ENCODE results near the gene EIF4G3. TPM values are rescaled to one million over a fixed set of nuclear protein-coding genes. Genes with fewer than 3 reads are reported as not detected.
"Not testable (repeated sequence)": the region's sequence is repeated elsewhere in the genome, so short reads cannot be mapped to it uniquely, and the experiment has no call there.

The EIF4G3 gene
- polyA plus RNA-seq, 4 donors: 61.0 to 70.8 (median 68.9) TPM

GRCh38 chr1:21117159-21117558, 59.5 kb downstream of the EIF4G3 start:
- DNase-seq (ENCODE audit: low read depth in 4 of 4, low spot score in 2 of 4): no peak

GRCh38 chr1:21115098-21115760, 61.5 kb downstream of the EIF4G3 start:
- DNase-seq (ENCODE audit: low read depth in 4 of 4, low spot score in 2 of 4): no peak

GRCh38 chr1:21114431-21114830, 62.3 kb downstream of the EIF4G3 start:
- DNase-seq (ENCODE audit: low read depth in 4 of 4, low spot score in 2 of 4): no peak

- no peak for DNase-seq (ENCODE audit: low read depth in 4 of 4, low spot score in 2 of 4)
These were observed 66.5 kb downstream of the EIF4G3 start for GRCh38 chr1:21110163-21110562.

GRCh38 chr1:21106709-21107108, 70.0 kb downstream of the EIF4G3 start:
- DNase-seq (ENCODE audit: low read depth in 4 of 4, low spot score in 2 of 4): no peak

- DNase-seq (ENCODE audit: low read depth in 4 of 4, low spot score in 2 of 4): no peak
These were observed 70.5 kb downstream of the EIF4G3 start for GRCh38 chr1:21106238-21106637.

GRCh38 chr1:21105807-21106206, 70.9 kb downstream of the EIF4G3 start:
- no peak for DNase-seq (ENCODE audit: low read depth in 4 of 4, low spot score in 2 of 4)

- no peak for DNase-seq (ENCODE audit: low read depth in 4 of 4, low spot score in 2 of 4)
These were observed 72.0 kb downstream of the EIF4G3 start for GRCh38 chr1:21104683-21105082.

GRCh38 chr1:21100481-21100921, 76.2 kb downstream of the EIF4G3 start:
- no peak for DNase-seq (ENCODE audit: low read depth in 4 of 4, low spot score in 2 of 4)

- no peak for DNase-seq (ENCODE audit: low read depth in 4 of 4, low spot score in 2 of 4)
These were observed 76.9 kb downstream of the EIF4G3 start for GRCh38 chr1:21099869-21100131.

- DNase-seq (ENCODE audit: low read depth in 4 of 4, low spot score in 2 of 4): no peak
These were observed 77.4 kb downstream of the EIF4G3 start for GRCh38 chr1:21099034-21099868.

GRCh38 chr1:21098186-21098915, 78.3 kb downstream of the EIF4G3 start:
- DNase-seq (ENCODE audit: low read depth in 4 of 4, low spot score in 2 of 4): no peak

GRCh38 chr1:21097729-21098128, 79.0 kb downstream of the EIF4G3 start:
- no peak for DNase-seq (ENCODE audit: low read depth in 4 of 4, low spot score in 2 of 4)

GRCh38 chr1:21095976-21096375, 80.7 kb downstream of the EIF4G3 start:
- no peak for DNase-seq (ENCODE audit: low read depth in 4 of 4, low spot score in 2 of 4)

GRCh38 chr1:21094282-21094681, 82.4 kb downstream of the EIF4G3 start:
- not testable (repeated sequence) for DNase-seq (ENCODE audit: low read depth in 4 of 4, low spot score in 2 of 4)

GRCh38 chr1:21093271-21093958, 83.3 kb downstream of the EIF4G3 start:
- not testable (repeated sequence) for DNase-seq (ENCODE audit: low read depth in 4 of 4, low spot score in 2 of 4)

GRCh38 chr1:21092545-21092944, 84.2 kb downstream of the EIF4G3 start:
- not testable (repeated sequence) for DNase-seq (ENCODE audit: low read depth in 4 of 4, low spot score in 2 of 4)

GRCh38 chr1:21091053-21091690, 85.5 kb downstream of the EIF4G3 start:
- DNase-seq (ENCODE audit: low read depth in 4 of 4, low spot score in 2 of 4): not testable (repeated sequence)

- no peak for DNase-seq (ENCODE audit: low read depth in 4 of 4, low spot score in 2 of 4)
These were observed 86.2 kb downstream of the EIF4G3 start for GRCh38 chr1:21090463-21090862.

- no peak for DNase-seq (ENCODE audit: low read depth in 4 of 4, low spot score in 2 of 4)
These were observed 87.0 kb downstream of the EIF4G3 start for GRCh38 chr1:21089731-21090130.
